Activated CD4-positive, alpha-beta T cell treated with anti-CD3 and anti-CD28 coated beads, Interleukin-2, amount 10 ng/mL, durations not matched to agents 7 days and 5 days (primary cell): Measurements from ENCODE around the gene GABBR2. TPM values are rescaled to one million over a fixed set of nuclear protein-coding genes. Genes with fewer than 3 reads are reported as not detected.

Experiments
- CTCF ChIA-PET: fragments of 350-600 bp; sonication (Branson Sonifier 250); formaldehyde crosslinking; loops from one replicate; lab custom pipeline; 2021; ENCODE audit warnings: antibody characterized with exemption; lab: Charles Lee
- POLR2A ChIA-PET: fragments of 350-600 bp; sonication (Branson Sonifier 250); formaldehyde crosslinking; loops from one replicate; lab custom pipeline; 2021; ENCODE audit warnings: antibody characterized with exemption; lab: Charles Lee
- DNase-seq: peaks from one replicate; pipeline ENCODE4 v3.0.0-alpha.2; 2020
- H3K27ac Mint-ChIP-seq: one replicate; pipeline ENCODE4 v1.8.0; 2021; ENCODE audit warnings: mild to moderate bottlenecking, moderate library complexity, mixed read lengths
- H3K27me3 Mint-ChIP-seq: one replicate; pipeline ENCODE4 v1.8.0; 2021; ENCODE audit warnings: mixed read lengths
- H3K36me3 Mint-ChIP-seq: one replicate; pipeline ENCODE4 v1.8.0; 2021; ENCODE audit warnings: low read depth, mixed read lengths
- H3K4me1 Mint-ChIP-seq: one replicate; pipeline ENCODE4 v1.8.0; 2021; ENCODE audit warnings: mixed read lengths
- H3K4me3 Mint-ChIP-seq: one replicate; pipeline ENCODE4 v1.8.0; 2021; ENCODE audit warnings: mild to moderate bottlenecking, moderate library complexity, mixed read lengths
- H3K9me3 Mint-ChIP-seq: one replicate; pipeline ENCODE4 v1.8.0; 2021; ENCODE audit warnings: mixed read lengths
- total RNA-seq, 2 experiments: library from RNA; stranded (reverse); gene quantifications; one replicate each; pipeline ENCODE4 v1.2.3, GENCODE V29; 2021

GABBR2 gene
- total RNA-seq, 2 experiments from 2014 or later: not detected

GRCh38 chr9:98634685-98635336 lies 73.9 kb downstream of the GABBR2 start:
- POLR2A ChIA-PET: no interaction called here
- no peak overlapping the region for H3K27ac Mint-ChIP-seq
- H3K9me3 Mint-ChIP-seq: no peaks in the 10 kb centered on the region
- no peak for DNase-seq
- H3K4me1 Mint-ChIP-seq: no peaks in the 10 kb centered on the region
- CTCF ChIA-PET: no interaction called here
- H3K36me3 Mint-ChIP-seq: no peaks in the 10 kb centered on the region
- peaks cover 9% of the 10 kb centered on the region for H3K27me3 Mint-ChIP-seq
- no peak overlapping the region for H3K4me3 Mint-ChIP-seq

- H3K9me3 Mint-ChIP-seq: no peaks in the 10 kb centered on the region
- H3K4me3 Mint-ChIP-seq: no peak overlapping the region
- H3K27ac Mint-ChIP-seq: no peak overlapping the region
- ChIA-PET POLR2A (no interaction called here), CTCF (interaction anchor here (0.5 to 1.4 kb wide), 2 partner anchors 13 to 1580 kb away, joined by 3 to 6 read pairs; no protein-coding TSS in a partner anchor)
- H3K36me3 Mint-ChIP-seq: no peaks in the 10 kb centered on the region
- H3K4me1 Mint-ChIP-seq: no peaks in the 10 kb centered on the region
- DNase-seq: no peak
- H3K27me3 Mint-ChIP-seq: peaks cover 14% of the 10 kb centered on the region
Observed at GRCh38 chr9:98632839-98633238, 75.9 kb downstream of the GABBR2 start.

- CTCF ChIA-PET: no interaction called here
- H3K4me3 Mint-ChIP-seq: no peak overlapping the region
- POLR2A ChIA-PET: no interaction called here
- no peak for DNase-seq
- H3K27ac Mint-ChIP-seq: no peak overlapping the region
- H3K36me3 Mint-ChIP-seq: no peaks in the 10 kb centered on the region
- H3K9me3 Mint-ChIP-seq: no peaks in the 10 kb centered on the region
- no peaks in the 10 kb centered on the region for H3K4me1 Mint-ChIP-seq
- peaks cover 20% of the 10 kb centered on the region for H3K27me3 Mint-ChIP-seq
Observed at GRCh38 chr9:98627296-98627695, 81.4 kb downstream of the GABBR2 start.

GRCh38 chr9:98625728-98626127 lies 83.0 kb downstream of the GABBR2 start:
- Mint-ChIP-seq H3K27me3 (peaks cover 14% of the 10 kb centered on the region), H3K4me3 (no peak overlapping the region), H3K36me3 (no peaks in the 10 kb centered on the region), H3K27ac (no peak overlapping the region), H3K4me1 (no peaks in the 10 kb centered on the region), H3K9me3 (no peaks in the 10 kb centered on the region)
- no peak for DNase-seq
- POLR2A ChIA-PET: no interaction called here
- CTCF ChIA-PET: no interaction called here

GRCh38 chr9:98619788-98620187 lies 88.9 kb downstream of the GABBR2 start:
- CTCF ChIA-PET: interaction anchor here (1.2 to 1.6 kb wide), 2 partner anchors 12 to 18 kb away, joined by 3 to 4 read pairs; no protein-coding TSS in a partner anchor
- no peaks in the 10 kb centered on the region for H3K4me1 Mint-ChIP-seq
- H3K27me3 Mint-ChIP-seq: peaks cover 27% of the 10 kb centered on the region
- no peak overlapping the region for H3K27ac Mint-ChIP-seq
- POLR2A ChIA-PET: no interaction called here
- no peaks in the 10 kb centered on the region for H3K9me3 Mint-ChIP-seq
- H3K36me3 Mint-ChIP-seq: no peaks in the 10 kb centered on the region
- no peak for DNase-seq
- H3K4me3 Mint-ChIP-seq: no peak overlapping the region

- H3K36me3 Mint-ChIP-seq: no peaks in the 10 kb centered on the region
- H3K9me3 Mint-ChIP-seq: no peaks in the 10 kb centered on the region
- H3K27ac Mint-ChIP-seq: no peak overlapping the region
- H3K27me3 Mint-ChIP-seq: peaks cover 29% of the 10 kb centered on the region
- H3K4me3 Mint-ChIP-seq: no peak overlapping the region
- POLR2A ChIA-PET: no interaction called here
- H3K4me1 Mint-ChIP-seq: no peaks in the 10 kb centered on the region
- no peak for DNase-seq
- CTCF ChIA-PET: interaction anchor here (0.8 kb wide), 1 partner anchor 19 kb away, joined by 3 read pairs; no protein-coding TSS in a partner anchor
Observed at GRCh38 chr9:98615633-98616032, 93.1 kb downstream of the GABBR2 start.

- ChIA-PET POLR2A (no interaction called here), CTCF (no interaction called here)
- Mint-ChIP-seq H3K36me3 (no peaks in the 10 kb centered on the region), H3K4me1 (no peaks in the 10 kb centered on the region), H3K4me3 (no peak overlapping the region), H3K27me3 (peaks cover 26% of the 10 kb centered on the region), H3K9me3 (no peaks in the 10 kb centered on the region), H3K27ac (no peak overlapping the region)
- DNase-seq: no peak
Observed at GRCh38 chr9:98614941-98615340, 93.8 kb downstream of the GABBR2 start.

GRCh38 chr9:98612061-98612752 lies 96.5 kb downstream of the GABBR2 start:
- H3K4me3 Mint-ChIP-seq: no peak overlapping the region
- no peak for DNase-seq
- peaks cover 14% of the 10 kb centered on the region for H3K27me3 Mint-ChIP-seq
- no peaks in the 10 kb centered on the region for H3K36me3 Mint-ChIP-seq
- H3K9me3 Mint-ChIP-seq: no peaks in the 10 kb centered on the region
- ChIA-PET CTCF (no interaction called here), POLR2A (no interaction called here)
- no peak overlapping the region for H3K27ac Mint-ChIP-seq
- no peaks in the 10 kb centered on the region for H3K4me1 Mint-ChIP-seq

GRCh38 chr9:98611319-98611718 lies 97.4 kb downstream of the GABBR2 start:
- Mint-ChIP-seq H3K27ac (no peak overlapping the region), H3K36me3 (no peaks in the 10 kb centered on the region), H3K9me3 (no peaks in the 10 kb centered on the region), H3K4me3 (no peak overlapping the region), H3K4me1 (no peaks in the 10 kb centered on the region), H3K27me3 (peaks cover 12% of the 10 kb centered on the region)
- ChIA-PET POLR2A (no interaction called here), CTCF (no interaction called here)
- DNase-seq: no peak

- CTCF ChIA-PET: no interaction called here
- no peak overlapping the region for H3K27ac Mint-ChIP-seq
Observed at GRCh38 chr9:98610711-98611110, 98.0 kb downstream of the GABBR2 start.

GRCh38 chr9:98610211-98610610 lies 98.5 kb downstream of the GABBR2 start:
- ChIA-PET POLR2A (no interaction called here), CTCF (no interaction called here)
- Mint-ChIP-seq H3K4me3 (no peak overlapping the region), H3K36me3 (no peaks in the 10 kb centered on the region), H3K27me3 (peaks cover 7% of the 10 kb centered on the region), H3K9me3 (no peaks in the 10 kb centered on the region), H3K27ac (no peak overlapping the region), H3K4me1 (no peaks in the 10 kb centered on the region)
- no peak for DNase-seq

More at GRCh38 chr9:98610711-98611110, 98.0 kb downstream of the GABBR2 start:
- DNase-seq: no peak
- H3K4me1 Mint-ChIP-seq: no peaks in the 10 kb centered on the region
- H3K27me3 Mint-ChIP-seq: peaks cover 10% of the 10 kb centered on the region
- H3K9me3 Mint-ChIP-seq: no peaks in the 10 kb centered on the region
- POLR2A ChIA-PET: no interaction called here
- no peak overlapping the region for H3K4me3 Mint-ChIP-seq
- no peaks in the 10 kb centered on the region for H3K36me3 Mint-ChIP-seq

- Mint-ChIP-seq H3K36me3 (no peaks in the 10 kb centered on the region), H3K9me3 (no peaks in the 10 kb centered on the region), H3K4me1 (no peaks in the 10 kb centered on the region), H3K4me3 (no peak overlapping the region), H3K27ac (no peak overlapping the region), H3K27me3 (peaks cover 9% of the 10 kb centered on the region)
- POLR2A ChIA-PET: no interaction called here
- CTCF ChIA-PET: no interaction called here
- no peak for DNase-seq
Observed at GRCh38 chr9:98609646-98610045, 99.1 kb downstream of the GABBR2 start.

GRCh38 chr9:98607787-98608186 lies 100.9 kb downstream of the GABBR2 start:
- CTCF ChIA-PET: no interaction called here
- no peaks in the 10 kb centered on the region for H3K9me3 Mint-ChIP-seq
- H3K4me3 Mint-ChIP-seq: no peak overlapping the region
- no peak for DNase-seq
- H3K36me3 Mint-ChIP-seq: no peaks in the 10 kb centered on the region
- POLR2A ChIA-PET: no interaction called here
- H3K27me3 Mint-ChIP-seq: peaks cover 9% of the 10 kb centered on the region
- H3K4me1 Mint-ChIP-seq: no peaks in the 10 kb centered on the region
- no peak overlapping the region for H3K27ac Mint-ChIP-seq
